Fibroblast of gingiva (primary cell): ENCODE results near the gene MORC1.

Experiments
- DNase-seq: peaks from one replicate; pipeline ENCODE4 v3.0.0-alpha.2; 2011; ENCODE audit warnings: low read depth

MORC1 gene

GRCh38 chr3:108936924-108937689 lies 180.8 kb downstream of the MORC1 start:
- no peak for DNase-seq

GRCh38 chr3:108931035-108931434 lies 186.9 kb downstream of the MORC1 start:
- DNase-seq, result no peak

- no peak for DNase-seq
Measured at GRCh38 chr3:108918866-108919265, 199.1 kb downstream of the MORC1 start.

- peak; percentile 23 for DNase-seq
Measured at GRCh38 chr3:108914774-108915641, 202.9 kb downstream of the MORC1 start.

- no peak for DNase-seq
Measured at GRCh38 chr3:108909799-108910198, 208.1 kb downstream of the MORC1 start.
